Endothelial cell of umbilical vein (primary cell): ENCODE results near the gene PCNT. TPM values are rescaled to one million over a fixed set of nuclear protein-coding genes. Genes with fewer than 3 reads are reported as not detected.

ENCODE experiments used
- BruUV-seq: library from RNA; stranded (reverse); fragments of 400-500 nt; replicated peaks from 2 replicates; lab custom pipeline; 2021; lab: Mats Ljungman, UMichigan
- CTCF ChIA-PET: fragments of 300-600, 350-600 bp; sonication (Branson Sonifier 250); formaldehyde crosslinking; loops from one replicate; lab custom pipeline; 2021; ENCODE audit warnings: antibody characterized with exemption, inconsistent platforms; lab: Charles Lee
- POLR2A ChIA-PET: fragments of 300-600, 350-600 bp; sonication (Branson Sonifier 250); formaldehyde crosslinking; loops from one replicate; lab custom pipeline; 2021; ENCODE audit warnings: antibody characterized with exemption, inconsistent platforms; lab: Charles Lee
- DNase-seq: peaks from one replicate; pipeline ENCODE4 v3.0.0-alpha.2; 2011; ENCODE audit warnings: low read depth, low spot score
- FAIRE-seq: peaks from 2 replicates; lab custom pipeline; 2011; peaks lifted over from hg19 to GRCh38; lab: Jason Lieb, UNC
- H2AFZ ChIP-seq: 2 replicates; pipeline ENCODE4 v1.6.0; 2012; ENCODE audit warnings: low read depth, low read length, control low read depth, inconsistent platforms
- H3K27ac ChIP-seq: 2 replicates; pipeline ENCODE4 v1.5.1; 2011; ENCODE audit warnings: low read depth, mild to moderate bottlenecking, control low read depth, low read length, moderate library complexity; ENCODE audit not compliant: insufficient read depth
- H3K27me3 ChIP-seq, 2 experiments: 2 replicates each; pipeline versions ENCODE4 v1.6.0 to v1.6.1; 2011; ENCODE audit warnings: low read length in 2 of 2, mixed read lengths in 1 of 2; ENCODE audit not compliant: control insufficient read depth in 2 of 2, insufficient read depth in 2 of 2
- H3K36me3 ChIP-seq, 2 experiments: 2 replicates in 1 of 2; 3 replicates in 1 of 2; pipeline ENCODE4 v1.5.1; 2011; ENCODE audit warnings: low read length in 2 of 2, mild to moderate bottlenecking in 1 of 2, moderate library complexity in 1 of 2; ENCODE audit not compliant: control insufficient read depth in 2 of 2, insufficient read depth in 2 of 2; ENCODE audit errors: extremely low read depth in 1 of 2
- H3K4me1 ChIP-seq: 3 replicates; pipeline ENCODE4 v1.5.1; 2011; ENCODE audit warnings: mild to moderate bottlenecking, low read length; ENCODE audit not compliant: control insufficient read depth, insufficient read depth; ENCODE audit errors: extremely low read depth
- H3K4me2 ChIP-seq: 2 replicates; pipeline ENCODE4 v1.6.1; 2011; ENCODE audit warnings: low read length, control low read depth, mixed read lengths; ENCODE audit not compliant: insufficient read depth
- H3K4me3 ChIP-seq, 3 experiments: fragments of 200-600 bp in 1 of 3; sonication (generic), shearing (Covaris generic) in 1 of 3; replicated peaks in 1 of 3; 2 replicates each; pipeline ENCODE4 v1.5.1; 2011 to 2016; ENCODE audit warnings: control low read depth in 3 of 3, low read length in 3 of 3, mild to moderate bottlenecking in 2 of 3, inconsistent platforms in 1 of 3, low read depth in 1 of 3, moderate library complexity in 1 of 3; ENCODE audit not compliant: insufficient read depth in 1 of 3
- H3K79me2 ChIP-seq: 2 replicates; pipeline ENCODE4 v1.6.0; 2012; ENCODE audit warnings: low read length, inconsistent platforms; ENCODE audit not compliant: control insufficient read depth, insufficient read depth
- H3K9ac ChIP-seq: replicated peaks from 2 replicates; pipeline ENCODE3; 2011; ENCODE audit warnings: low read length, control low read depth; ENCODE audit not compliant: insufficient read depth; ENCODE audit errors: extremely low read depth
- H3K9me1 ChIP-seq: replicated peaks from 3 replicates; pipeline ENCODE4 v1.6.0; 2011; ENCODE audit warnings: mild to moderate bottlenecking, low read length; ENCODE audit not compliant: control insufficient read depth, insufficient read depth; ENCODE audit errors: extremely low read depth
- H3K9me3 ChIP-seq: replicated peaks from 2 replicates; pipeline ENCODE4 v1.5.1; 2012; ENCODE audit warnings: low read length, inconsistent platforms; ENCODE audit not compliant: control insufficient read depth, insufficient read depth
- H4K20me1 ChIP-seq: replicated peaks from 2 replicates; pipeline ENCODE3; 2011; ENCODE audit warnings: mild to moderate bottlenecking, low read length; ENCODE audit not compliant: control insufficient read depth, insufficient read depth; ENCODE audit errors: extremely low read depth
- CTCF ChIP-seq, 2 donors: IDR thresholded peaks; 1 replicate in 1 of 2; 2 replicates in 1 of 2; pipeline ENCODE4 v1.5.1; 2011; ENCODE audit warnings: low read length in 2 of 2, mild to moderate bottlenecking in 2 of 2, moderate library complexity in 2 of 2, control low read depth in 1 of 2, inconsistent platforms in 1 of 2, low read depth in 1 of 2; ENCODE audit not compliant: insufficient read depth in 1 of 2; ENCODE audit errors: extremely low read depth in 1 of 2
- EZH2 ChIP-seq: IDR thresholded peaks from 2 replicates; pipeline ENCODE4 v1.6.1; 2012; ENCODE audit warnings: borderline replicate concordance, low read depth, mild to moderate bottlenecking, moderate library complexity, low read length, inconsistent platforms; ENCODE audit not compliant: severe bottlenecking
- GATA2 ChIP-seq: IDR thresholded peaks from 2 replicates; pipeline ENCODE4 v1.7.0; 2011; ENCODE audit warnings: low read depth, mild to moderate bottlenecking, moderate library complexity, mixed read lengths, low read length; ENCODE audit not compliant: insufficient read length, insufficient read depth
- JUN ChIP-seq: IDR thresholded peaks from 2 replicates; pipeline ENCODE4 v1.6.1; 2011; ENCODE audit warnings: borderline replicate concordance, low read depth; ENCODE audit not compliant: insufficient read length, insufficient read depth
- MYC ChIP-seq: IDR thresholded peaks from one replicate; pipeline ENCODE4 v1.6.1; 2011; ENCODE audit warnings: mild to moderate bottlenecking, low read depth, low read length
- dilution Hi-C: fragments of 300-500 bp; cut with MboI; formaldehyde crosslinking; loops from one replicate; pipeline ENCODE4 v1.15.0; 2019; ENCODE audit warnings: low sequenced_read_pairs; ENCODE audit not compliant: extremely low pct_ligation_motif_present
- intact Hi-C: fragments of 100-400 bp; cut with micrococcal nuclease; formaldehyde crosslinking; loops from one replicate; pipeline ENCODE4 v1.10.0; 2022
- polyA plus RNA-seq, 4 experiments: library from polyadenylated mRNA; depleted of rRNA in 3 of 4; stranded (reverse) in 3 of 4; unstranded in 1 of 4; fragments of >200 nt; gene quantifications; 2 replicates each; pipeline versions ENCODE4 v1.2.1 to v1.2.3, GENCODE V29; 2011 to 2012; ENCODE audit warnings: missing spikeins in 1 of 4
- total RNA-seq: library from RNA; stranded (reverse); gene quantifications from 2 replicates; pipeline ENCODE4 v1.2.3, GENCODE V29; 2021

Gene PCNT
- total and polyA plus RNA-seq, 2 donors (not counting 3 experiments of a cell fraction or from before 2014, with no cell fraction given) = 9.6 to 49.5 TPM

GRCh38 chr21:46385846-46386733, 62.1 kb downstream of the PCNT start:
- H3K4me3 ChIP-seq = no peak overlapping the region
- no peaks in the 10 kb centered on the region for H3K9me1 ChIP-seq
- peaks cover 27% of the 10 kb centered on the region for H3K79me2 ChIP-seq
- CTCF ChIA-PET = no interaction called here
- POLR2A ChIA-PET = no interaction called here
- no peaks in the 10 kb centered on the region for H3K4me1 ChIP-seq
- DNase-seq (no peak), FAIRE-seq (no peak)
- no peaks in the 10 kb centered on the region for H4K20me1 ChIP-seq
- peaks cover 0 to 24% of the 10 kb centered on the region in 2 experiments for H3K36me3 ChIP-seq
- TF ChIP-seq CTCF (IDR thresholded peaks at IDR 0.05; ENCODE audit: extremely low read depth in 1 of 2, insufficient read depth in 1 of 2, low read depth in 1 of 2, low read length in 2 of 2) (no peak), JUN (no peak), EZH2 (no peak), GATA2 (no peak), MYC (no peak)
- H2AFZ ChIP-seq = no peak overlapping the region
- H3K9me3 ChIP-seq = no peaks in the 10 kb centered on the region
- H3K4me2 ChIP-seq = no peak overlapping the region
- no peak overlapping the region for H3K27ac ChIP-seq
- BruUV-seq = no TSS peak
- H3K9ac ChIP-seq = no peak overlapping the region
- no peaks in the 10 kb centered on the region for H3K27me3 ChIP-seq
- intact Hi-C loops (no loop called here), dilution Hi-C loops (no loop called here)
